Osteocyte (in vitro differentiated cells): ENCODE data around the gene RPL14. TPM values are rescaled to one million over a fixed set of nuclear protein-coding genes. Genes with fewer than 3 reads are reported as not detected.

Experiments
- DNase-seq: peaks from one replicate; pipeline ENCODE4 v3.0.0; 2021; ENCODE audit warnings: mixed read lengths; ENCODE audit not compliant: unreplicated experiment; ENCODE audit errors: extremely low spot score
- H3K27ac Mint-ChIP-seq: one replicate; pipeline ENCODE4 v1.8.0; 2021; ENCODE audit warnings: mild to moderate bottlenecking, mixed read lengths; ENCODE audit not compliant: unreplicated experiment
- H3K27me3 Mint-ChIP-seq: one replicate; pipeline ENCODE4 v1.8.0; 2021; ENCODE audit warnings: mixed read lengths; ENCODE audit not compliant: unreplicated experiment
- H3K36me3 Mint-ChIP-seq: one replicate; pipeline ENCODE4 v1.8.0; 2021; ENCODE audit warnings: mixed read lengths; ENCODE audit not compliant: unreplicated experiment
- H3K4me1 Mint-ChIP-seq: one replicate; pipeline ENCODE4 v1.8.0; 2021; ENCODE audit warnings: mixed read lengths; ENCODE audit not compliant: unreplicated experiment
- H3K4me3 Mint-ChIP-seq: one replicate; pipeline ENCODE4 v1.8.0; 2021; ENCODE audit warnings: mild to moderate bottlenecking, moderate library complexity, mixed read lengths; ENCODE audit not compliant: unreplicated experiment
- H3K9me3 Mint-ChIP-seq: one replicate; pipeline ENCODE4 v1.8.0; 2021; ENCODE audit warnings: mixed read lengths; ENCODE audit not compliant: unreplicated experiment
- CTCF ChIP-seq: fragments of 200-600 bp; sonication (generic); IDR thresholded peaks from 2 replicates; pipeline ENCODE4 v1.5.0; 2021; ENCODE audit warnings: antibody characterized with exemption, mild to moderate bottlenecking, moderate library complexity
- long read RNA-seq: library from polyadenylated mRNA; unstranded; transcript quantifications from one replicate; pipeline ENCODE4 v2.0.0, GENCODE V29; 2021
- total RNA-seq: library from RNA; stranded (reverse); gene quantifications from 2 replicates; pipeline ENCODE4 v1.2.1, GENCODE V29; 2021

Gene RPL14
- total RNA-seq: 1,629 and 1,726 TPM in 2 replicates
- long read RNA-seq, full-length matches to known transcripts: 415 of 433 reads
- long read RNA-seq, partial matches to known transcripts: 8 of 433 reads
- long read RNA-seq, other reads (novel, unspliced or antisense): 10 of 433 reads

GRCh38 chr3:40456940-40457823 lies at the start of gene RPL14:
RPL14 (plus strand) TSS chr3:40457339; CDS start chr3:40457472, 133 bp downstream.
- DNase-seq: peak; percentile 97
- no peaks in the 10 kb centered on the region for H3K27me3 Mint-ChIP-seq
- H3K4me3 Mint-ChIP-seq: peak within 1 kb of the TSS; percentile 80
- peaks cover 40% of the 10 kb centered on the region for H3K4me1 Mint-ChIP-seq
- peak within 1 kb of the TSS; percentile 92 for H3K27ac Mint-ChIP-seq
- H3K9me3 Mint-ChIP-seq: no peaks in the 10 kb centered on the region
- no peak for TF ChIP-seq CTCF
- peaks cover 29% of the 10 kb centered on the region for H3K36me3 Mint-ChIP-seq

- TF ChIP-seq CTCF: no peak
- H3K36me3 Mint-ChIP-seq: no peaks in the 10 kb centered on the region
- H3K9me3 Mint-ChIP-seq: no peaks in the 10 kb centered on the region
- no peaks in the 10 kb centered on the region for H3K27me3 Mint-ChIP-seq
- H3K4me1 Mint-ChIP-seq: no peaks in the 10 kb centered on the region
- DNase-seq: no peak
- H3K27ac Mint-ChIP-seq: no peak overlapping the region
- H3K4me3 Mint-ChIP-seq: no peak overlapping the region
Measured at GRCh38 chr3:40407611-40408010, 49.5 kb upstream of the RPL14 start.

GRCh38 chr3:40414270-40414669 lies 42.9 kb upstream of the RPL14 start:
- no peak for DNase-seq
- no peaks in the 10 kb centered on the region for H3K4me1 Mint-ChIP-seq
- H3K36me3 Mint-ChIP-seq: no peaks in the 10 kb centered on the region
- no peak for TF ChIP-seq CTCF
- no peak overlapping the region for H3K27ac Mint-ChIP-seq
- H3K27me3 Mint-ChIP-seq: peaks cover 12% of the 10 kb centered on the region
- no peaks in the 10 kb centered on the region for H3K9me3 Mint-ChIP-seq
- H3K4me3 Mint-ChIP-seq: no peak overlapping the region

GRCh38 chr3:40417845-40418543 lies 39.1 kb upstream of the RPL14 start:
- H3K4me1 Mint-ChIP-seq: no peaks in the 10 kb centered on the region
- no peak overlapping the region for H3K4me3 Mint-ChIP-seq
- H3K9me3 Mint-ChIP-seq: no peaks in the 10 kb centered on the region
- no peak for DNase-seq
- peaks cover 9% of the 10 kb centered on the region for H3K27me3 Mint-ChIP-seq
- H3K27ac Mint-ChIP-seq: no peak overlapping the region
- H3K36me3 Mint-ChIP-seq: no peaks in the 10 kb centered on the region
- TF ChIP-seq CTCF: no peak

GRCh38 chr3:40422861-40423260 lies 34.3 kb upstream of the RPL14 start:
- Mint-ChIP-seq H3K4me1 (no peaks in the 10 kb centered on the region), H3K36me3 (no peaks in the 10 kb centered on the region), H3K4me3 (no peak overlapping the region), H3K27ac (no peak overlapping the region), H3K9me3 (no peaks in the 10 kb centered on the region), H3K27me3 (no peaks in the 10 kb centered on the region)
- no peak for TF ChIP-seq CTCF
- no peak for DNase-seq
